Osteoblast (primary cell): ENCODE data around the gene KRTAP10-2. TPM values are rescaled to one million over a fixed set of nuclear protein-coding genes. Genes with fewer than 3 reads are reported as not detected.

Experiments
- DNase-seq: peaks from one replicate; pipeline ENCODE4 v3.0.0; 2011; ENCODE audit warnings: low spot score, mixed read lengths; ENCODE audit not compliant: insufficient read length; ENCODE audit errors: missing footprints
- H2AFZ ChIP-seq: 2 replicates; pipeline ENCODE4 v1.6.0; 2011; ENCODE audit warnings: mild to moderate bottlenecking, low read length
- H3K27ac ChIP-seq: 2 replicates; pipeline ENCODE4 v1.5.1; 2011; ENCODE audit warnings: mild to moderate bottlenecking, low read depth, low read length, moderate library complexity
- H3K27me3 ChIP-seq: 2 replicates; pipeline ENCODE4 v1.6.0; 2012; ENCODE audit warnings: mild to moderate bottlenecking, control low read depth, inconsistent platforms, low read length, moderate library complexity; ENCODE audit not compliant: insufficient read depth
- H3K36me3 ChIP-seq: 2 replicates; pipeline ENCODE4 v1.5.1; 2011; ENCODE audit warnings: mild to moderate bottlenecking, low read length, control low read depth, moderate library complexity; ENCODE audit not compliant: insufficient read depth
- H3K4me1 ChIP-seq: 2 replicates; pipeline ENCODE4 v1.5.1; 2011; ENCODE audit warnings: mild to moderate bottlenecking, low read length, control low read depth, moderate library complexity; ENCODE audit not compliant: insufficient read depth
- H3K4me2 ChIP-seq: 2 replicates; pipeline ENCODE4 v1.6.0; 2011; ENCODE audit warnings: mild to moderate bottlenecking, low read length; ENCODE audit not compliant: insufficient read depth
- H3K4me3 ChIP-seq: fragments of 200-600 bp; sonication (generic); 3 replicates; pipeline ENCODE4 v1.5.1; 2012; ENCODE audit warnings: mild to moderate bottlenecking, low read length, inconsistent platforms; ENCODE audit not compliant: insufficient read depth
- H3K79me2 ChIP-seq: 2 replicates; pipeline ENCODE4 v1.6.0; 2012; ENCODE audit warnings: mild to moderate bottlenecking, low read length, control low read depth, inconsistent platforms; ENCODE audit not compliant: insufficient read depth
- H3K9me3 ChIP-seq: 2 replicates; pipeline ENCODE4 v1.5.1; 2011; ENCODE audit warnings: low read depth, low read length, control low read depth
- H4K20me1 ChIP-seq: 2 replicates; pipeline ENCODE4 v1.6.0; 2012; ENCODE audit warnings: mild to moderate bottlenecking, low read length, control low read depth; ENCODE audit not compliant: insufficient read depth
- CTCF ChIP-seq: IDR thresholded peaks from 2 replicates; pipeline ENCODE4 v1.5.1; 2011; ENCODE audit warnings: mild to moderate bottlenecking, low read depth, low read length, moderate library complexity; ENCODE audit errors: extremely low read depth
- total RNA-seq: library from RNA; depleted of rRNA; stranded (reverse); fragments of >200 nt; gene quantifications from 2 replicates; pipeline ENCODE4 v1.2.3, GENCODE V29; 2012

KRTAP10-2 gene
- total RNA-seq, 1 donor: not detected

DNA sequence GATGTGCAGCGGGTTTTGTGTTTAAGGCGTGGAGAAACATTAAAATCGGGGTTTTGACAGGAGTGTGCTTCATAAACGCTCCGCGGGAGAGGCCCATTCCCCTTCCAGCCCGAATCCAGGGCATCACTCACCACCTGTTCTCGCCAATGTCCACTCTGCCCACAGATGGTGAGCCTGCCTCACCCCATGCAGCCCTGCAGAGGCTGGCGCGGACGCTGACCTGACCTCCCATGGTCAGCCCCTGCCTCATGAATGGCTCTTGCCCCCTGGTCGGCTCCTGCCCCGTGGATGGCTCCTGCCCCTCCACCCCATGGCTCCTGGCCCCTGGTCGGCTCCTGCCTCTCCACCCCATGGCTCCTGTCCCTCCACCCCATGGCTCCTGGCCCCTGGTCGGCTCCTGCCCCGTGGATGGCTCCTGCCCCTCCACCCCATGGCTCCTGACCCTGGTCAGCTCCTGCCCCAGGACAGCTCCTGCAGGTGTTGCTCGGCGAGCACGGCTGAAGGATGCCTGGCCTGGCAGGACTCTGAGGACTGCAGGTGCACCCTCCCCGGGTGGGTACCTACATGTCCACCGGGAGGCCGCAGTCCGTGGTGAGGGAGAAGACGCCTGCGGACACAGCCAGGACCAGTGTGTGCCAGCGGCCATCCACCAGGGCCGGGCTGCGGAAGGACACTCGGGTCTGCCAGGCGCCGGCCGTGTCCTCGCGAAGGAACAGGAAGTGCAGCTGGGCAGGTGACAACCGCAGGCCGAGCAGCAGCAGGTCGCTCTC is 18.0 kb downstream of the KRTAP10-2 start:
- no peak for TF ChIP-seq CTCF
- no peaks in the 10 kb centered on the region for H3K9me3 ChIP-seq
- no peaks in the 10 kb centered on the region for H4K20me1 ChIP-seq
- no peaks in the 10 kb centered on the region for H3K36me3 ChIP-seq
- H3K27ac ChIP-seq: no peak overlapping the region
- no peak overlapping the region for H2AFZ ChIP-seq
- H3K4me2 ChIP-seq: no peak overlapping the region
- no peaks in the 10 kb centered on the region for H3K4me1 ChIP-seq
- no peaks in the 10 kb centered on the region for H3K27me3 ChIP-seq
- DNase-seq: peak; percentile 76
- no peaks in the 10 kb centered on the region for H3K79me2 ChIP-seq
- no peak overlapping the region for H3K4me3 ChIP-seq

- H3K4me3 ChIP-seq: no peak overlapping the region
- no peaks in the 10 kb centered on the region for H4K20me1 ChIP-seq
- H3K36me3 ChIP-seq: no peaks in the 10 kb centered on the region
- H3K4me2 ChIP-seq: no peak overlapping the region
- H3K9me3 ChIP-seq: no peaks in the 10 kb centered on the region
- DNase-seq: peak; percentile 32
- no peak for TF ChIP-seq CTCF
- no peak overlapping the region for H2AFZ ChIP-seq
- H3K79me2 ChIP-seq: no peaks in the 10 kb centered on the region
- no peak overlapping the region for H3K27ac ChIP-seq
- no peaks in the 10 kb centered on the region for H3K4me1 ChIP-seq
- H3K27me3 ChIP-seq: no peaks in the 10 kb centered on the region
Observed at GRCh38 chr21:44532712-44533111, 18.6 kb downstream of the KRTAP10-2 start.

DNA sequence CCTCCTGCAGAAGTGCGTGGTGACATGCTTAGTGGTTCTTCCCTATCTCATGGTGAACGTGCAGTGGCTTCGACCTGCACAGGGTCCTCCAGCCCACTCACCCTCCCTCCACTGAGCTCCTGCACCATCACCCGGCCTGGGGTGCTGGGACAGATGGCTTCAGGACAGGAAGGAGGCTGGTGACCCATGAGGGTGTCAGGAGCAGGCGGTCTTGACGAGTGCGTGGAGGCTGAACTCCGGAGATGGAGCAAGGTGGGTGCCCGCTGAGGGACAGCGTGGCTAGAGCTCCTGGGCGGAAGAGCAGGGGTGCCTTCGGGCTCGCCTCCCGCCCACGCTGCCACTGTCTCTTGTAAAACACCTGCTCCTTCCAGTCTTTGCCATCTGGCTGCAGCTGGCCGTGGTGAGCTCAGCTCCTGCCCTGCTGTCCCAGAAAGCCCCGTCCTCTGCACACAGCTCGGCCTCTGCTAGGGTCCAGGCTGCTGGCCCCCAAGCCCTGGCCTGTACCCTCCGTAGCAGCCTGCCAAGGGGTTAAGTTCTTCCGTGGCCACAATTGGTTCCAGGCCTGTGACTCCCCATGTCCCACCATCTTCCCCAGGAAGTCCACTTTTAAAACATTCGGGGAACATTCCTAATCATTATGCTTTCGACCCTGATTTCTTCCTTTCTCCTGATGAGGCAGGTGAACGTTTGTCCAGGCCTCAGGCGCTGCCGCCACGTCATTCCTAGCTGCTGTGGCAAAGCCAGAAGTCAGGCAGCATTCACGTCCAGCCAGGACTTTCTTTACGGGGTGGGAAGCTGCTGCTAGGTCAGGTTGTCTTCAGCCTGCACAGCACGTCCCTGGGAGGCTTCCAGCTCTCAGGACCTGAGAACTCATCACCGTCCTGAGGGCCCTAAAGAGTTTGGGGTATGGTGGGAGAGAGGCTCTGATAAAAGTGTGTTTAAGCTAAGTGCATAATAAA is 19.4 kb downstream of the KRTAP10-2 start:
- Histone ChIP-seq H3K27ac (no peak overlapping the region), H3K4me3 (no peak overlapping the region), H3K27me3 (no peaks in the 10 kb centered on the region), H3K4me2 (no peak overlapping the region), H4K20me1 (no peaks in the 10 kb centered on the region), H3K9me3 (no peaks in the 10 kb centered on the region), H3K79me2 (no peaks in the 10 kb centered on the region), H3K4me1 (no peaks in the 10 kb centered on the region), H2AFZ (no peak overlapping the region), H3K36me3 (no peaks in the 10 kb centered on the region)
- DNase-seq: peak; percentile 41
- no peak for TF ChIP-seq CTCF
